HepG2 (cell line): Measurements from ENCODE around the gene MILR1. TPM values are rescaled to one million over a fixed set of nuclear protein-coding genes. Genes with fewer than 3 reads are reported as not detected.
A peak's percentile ranks its signal among the peaks of the same experiment; 100 is the strongest.

Source experiments
- GABPB1 ChIP-seq: IDR thresholded peaks from 2 replicates; pipeline ENCODE4 v1.6.1; 2016; ENCODE audit warnings: mild to moderate bottlenecking, missing genetic modification reagents, moderate library complexity, missing compliant biosample characterization
- HNF4G ChIP-seq, 2 experiments: sonication (generic) in 1 of 2; formaldehyde crosslinking in 1 of 2; IDR thresholded peaks; 2 replicates each; pipeline versions ENCODE4 v1.4.0 to v1.6.1; 2011 to 2020; ENCODE audit warnings: borderline replicate concordance in 2 of 2, low read depth in 2 of 2, mild to moderate bottlenecking in 2 of 2, low read length in 1 of 2, missing genetic modification reagents in 1 of 2, moderate library complexity in 1 of 2
- HOXA5 ChIP-seq: sonication (generic); formaldehyde crosslinking; IDR thresholded peaks from 2 replicates; pipeline ENCODE4 v1.4.0; 2020; ENCODE audit warnings: missing genetic modification reagents
- PRDM4 ChIP-seq: sonication (generic); formaldehyde crosslinking; IDR thresholded peaks from 2 replicates; pipeline ENCODE4 v1.9.0; 2021; ENCODE audit warnings: missing genetic modification reagents, borderline replicate concordance
- RARA ChIP-seq: IDR thresholded peaks from 2 replicates; pipeline ENCODE4 v1.6.1; 2016; ENCODE audit warnings: missing genetic modification reagents, missing compliant biosample characterization
- SMAD9 ChIP-seq: sonication (generic); formaldehyde crosslinking; IDR thresholded peaks from 2 replicates; pipeline ENCODE4 v1.5.1; 2020; ENCODE audit warnings: mild to moderate bottlenecking, missing genetic modification reagents
- STAG1 ChIP-seq: sonication (generic); formaldehyde crosslinking; IDR thresholded peaks from 2 replicates; pipeline ENCODE4 v1.4.0; 2020; ENCODE audit warnings: missing genetic modification reagents
- ZBTB33 ChIP-seq: sonication (generic); formaldehyde crosslinking; IDR thresholded peaks from 2 replicates; pipeline ENCODE4 v1.4.0; 2020; ENCODE audit warnings: missing genetic modification reagents
- ZNF530 ChIP-seq: sonication (generic); formaldehyde crosslinking; IDR thresholded peaks from 2 replicates; pipeline ENCODE4 v1.5.0; 2020; ENCODE audit warnings: low read depth, mild to moderate bottlenecking, missing genetic modification reagents
- ZNF83 ChIP-seq: sonication (generic); formaldehyde crosslinking; IDR thresholded peaks from 2 replicates; pipeline ENCODE4 v1.4.0; 2020; ENCODE audit warnings: missing genetic modification reagents, mild to moderate bottlenecking, borderline replicate concordance
- polyA plus RNA-seq, 8 experiments: library from polyadenylated mRNA; depleted of rRNA in 3 of 8; stranded (reverse) in 7 of 8; unstranded in 1 of 8; fragments of >200 nt; fragmentation: Illumina TruSeq in 4 of 8; extraction: Trizol in 4 of 8; gene quantifications; 2 replicates each; pipeline versions ENCODE4 v1.2.1 to v1.2.3, GENCODE V29; 2011 to 2016; ENCODE audit warnings: low read depth in 4 of 8, missing spikeins in 1 of 8, mixed read lengths in 1 of 8; ENCODE audit not compliant: insufficient read depth in 1 of 8
- total RNA-seq, 5 experiments: library from RNA; depleted of rRNA; stranded (reverse); fragments of >200 nt; fragmentation: Illumina TruSeq; extraction: Trizol; gene quantifications; 2 replicates each; pipeline ENCODE4 v1.2.3, GENCODE V29; 2016; ENCODE audit warnings: low read depth in 1 of 5
- TF ChIP-seq, protein P1 (sequence below), 2 experiments: IDR thresholded peaks; 2 replicates each; pipeline ENCODE4 v1.6.1; 2011 to 2012; ENCODE audit warnings: low read length in 2 of 2, borderline replicate concordance in 1 of 2, low read depth in 1 of 2, mild to moderate bottlenecking in 1 of 2, moderate library complexity in 1 of 2
- TF ChIP-seq, protein P2 (sequence below): sonication (generic); formaldehyde crosslinking; IDR thresholded peaks from 2 replicates; pipeline ENCODE4 v1.5.1; 2020; ENCODE audit warnings: mild to moderate bottlenecking, missing genetic modification reagents, borderline replicate concordance

The MILR1 gene
- total and polyA plus RNA-seq, 2 of the 13 experiments (the other 11 are each of a cell fraction or from before 2014, with no cell fraction given): 0.27 to 1.7 TPM

- TF ChIP-seq, protein P1, sequence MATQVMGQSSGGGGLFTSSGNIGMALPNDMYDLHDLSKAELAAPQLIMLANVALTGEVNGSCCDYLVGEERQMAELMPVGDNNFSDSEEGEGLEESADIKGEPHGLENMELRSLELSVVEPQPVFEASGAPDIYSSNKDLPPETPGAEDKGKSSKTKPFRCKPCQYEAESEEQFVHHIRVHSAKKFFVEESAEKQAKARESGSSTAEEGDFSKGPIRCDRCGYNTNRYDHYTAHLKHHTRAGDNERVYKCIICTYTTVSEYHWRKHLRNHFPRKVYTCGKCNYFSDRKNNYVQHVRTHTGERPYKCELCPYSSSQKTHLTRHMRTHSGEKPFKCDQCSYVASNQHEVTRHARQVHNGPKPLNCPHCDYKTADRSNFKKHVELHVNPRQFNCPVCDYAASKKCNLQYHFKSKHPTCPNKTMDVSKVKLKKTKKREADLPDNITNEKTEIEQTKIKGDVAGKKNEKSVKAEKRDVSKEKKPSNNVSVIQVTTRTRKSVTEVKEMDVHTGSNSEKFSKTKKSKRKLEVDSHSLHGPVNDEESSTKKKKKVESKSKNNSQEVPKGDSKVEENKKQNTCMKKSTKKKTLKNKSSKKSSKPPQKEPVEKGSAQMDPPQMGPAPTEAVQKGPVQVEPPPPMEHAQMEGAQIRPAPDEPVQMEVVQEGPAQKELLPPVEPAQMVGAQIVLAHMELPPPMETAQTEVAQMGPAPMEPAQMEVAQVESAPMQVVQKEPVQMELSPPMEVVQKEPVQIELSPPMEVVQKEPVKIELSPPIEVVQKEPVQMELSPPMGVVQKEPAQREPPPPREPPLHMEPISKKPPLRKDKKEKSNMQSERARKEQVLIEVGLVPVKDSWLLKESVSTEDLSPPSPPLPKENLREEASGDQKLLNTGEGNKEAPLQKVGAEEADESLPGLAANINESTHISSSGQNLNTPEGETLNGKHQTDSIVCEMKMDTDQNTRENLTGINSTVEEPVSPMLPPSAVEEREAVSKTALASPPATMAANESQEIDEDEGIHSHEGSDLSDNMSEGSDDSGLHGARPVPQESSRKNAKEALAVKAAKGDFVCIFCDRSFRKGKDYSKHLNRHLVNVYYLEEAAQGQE (IDR thresholded peaks at IDR 0.05; ENCODE audit: borderline replicate concordance in 1 of 2, low read depth in 1 of 2, low read length in 2 of 2): no peak; a peak in 1 of 4 replicates
- TF ChIP-seq, protein P2, sequence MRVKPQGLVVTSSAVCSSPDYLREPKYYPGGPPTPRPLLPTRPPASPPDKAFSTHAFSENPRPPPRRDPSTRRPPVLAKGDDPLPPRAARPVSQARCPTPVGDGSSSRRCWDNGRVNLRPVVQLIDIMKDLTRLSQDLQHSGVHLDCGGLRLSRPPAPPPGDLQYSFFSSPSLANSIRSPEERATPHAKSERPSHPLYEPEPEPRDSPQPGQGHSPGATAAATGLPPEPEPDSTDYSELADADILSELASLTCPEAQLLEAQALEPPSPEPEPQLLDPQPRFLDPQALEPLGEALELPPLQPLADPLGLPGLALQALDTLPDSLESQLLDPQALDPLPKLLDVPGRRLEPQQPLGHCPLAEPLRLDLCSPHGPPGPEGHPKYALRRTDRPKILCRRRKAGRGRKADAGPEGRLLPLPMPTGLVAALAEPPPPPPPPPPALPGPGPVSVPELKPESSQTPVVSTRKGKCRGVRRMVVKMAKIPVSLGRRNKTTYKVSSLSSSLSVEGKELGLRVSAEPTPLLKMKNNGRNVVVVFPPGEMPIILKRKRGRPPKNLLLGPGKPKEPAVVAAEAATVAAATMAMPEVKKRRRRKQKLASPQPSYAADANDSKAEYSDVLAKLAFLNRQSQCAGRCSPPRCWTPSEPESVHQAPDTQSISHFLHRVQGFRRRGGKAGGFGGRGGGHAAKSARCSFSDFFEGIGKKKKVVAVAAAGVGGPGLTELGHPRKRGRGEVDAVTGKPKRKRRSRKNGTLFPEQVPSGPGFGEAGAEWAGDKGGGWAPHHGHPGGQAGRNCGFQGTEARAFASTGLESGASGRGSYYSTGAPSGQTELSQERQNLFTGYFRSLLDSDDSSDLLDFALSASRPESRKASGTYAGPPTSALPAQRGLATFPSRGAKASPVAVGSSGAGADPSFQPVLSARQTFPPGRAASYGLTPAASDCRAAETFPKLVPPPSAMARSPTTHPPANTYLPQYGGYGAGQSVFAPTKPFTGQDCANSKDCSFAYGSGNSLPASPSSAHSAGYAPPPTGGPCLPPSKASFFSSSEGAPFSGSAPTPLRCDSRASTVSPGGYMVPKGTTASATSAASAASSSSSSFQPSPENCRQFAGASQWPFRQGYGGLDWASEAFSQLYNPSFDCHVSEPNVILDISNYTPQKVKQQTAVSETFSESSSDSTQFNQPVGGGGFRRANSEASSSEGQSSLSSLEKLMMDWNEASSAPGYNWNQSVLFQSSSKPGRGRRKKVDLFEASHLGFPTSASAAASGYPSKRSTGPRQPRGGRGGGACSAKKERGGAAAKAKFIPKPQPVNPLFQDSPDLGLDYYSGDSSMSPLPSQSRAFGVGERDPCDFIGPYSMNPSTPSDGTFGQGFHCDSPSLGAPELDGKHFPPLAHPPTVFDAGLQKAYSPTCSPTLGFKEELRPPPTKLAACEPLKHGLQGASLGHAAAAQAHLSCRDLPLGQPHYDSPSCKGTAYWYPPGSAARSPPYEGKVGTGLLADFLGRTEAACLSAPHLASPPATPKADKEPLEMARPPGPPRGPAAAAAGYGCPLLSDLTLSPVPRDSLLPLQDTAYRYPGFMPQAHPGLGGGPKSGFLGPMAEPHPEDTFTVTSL (CRISPR knock-in tag): no peak; the same call in 1 of the 2 replicates
- peak; percentile 85; the same call in 1 of the 2 replicates for TF ChIP-seq ZNF83 (CRISPR knock-in tag)
- TF ChIP-seq PRDM4: no peak
- TF ChIP-seq RARA (CRISPR knock-in tag): no peak; the same call in none of the 2 replicates
- TF ChIP-seq STAG1: no peak
- TF ChIP-seq ZBTB33: peak; percentile 14; the same call in 1 of the 2 replicates
- no peak; the same call in 1 of the 2 replicates for TF ChIP-seq HNF4G (IDR thresholded peaks at IDR 0.05; ENCODE audit: borderline replicate concordance, low read depth, low read length)
- TF ChIP-seq HNF4G (CRISPR knock-in tag; IDR thresholded peaks at IDR 0.05; ENCODE audit: borderline replicate concordance, low read depth): peak; percentile 46
- TF ChIP-seq SMAD9 (CRISPR knock-in tag): peak; percentile 5; the same call in 1 of the 2 replicates
- TF ChIP-seq ZNF530 (CRISPR knock-in tag): no peak
- 0 out of 2 replicates have a peak, but pooled peaks have one; percentile 74 for TF ChIP-seq HOXA5 (CRISPR knock-in tag)
- peak; percentile 95 for TF ChIP-seq GABPB1 (CRISPR knock-in tag)
Measured at GRCh38 chr17:64506576-64507412, 57.9 kb downstream of the MILR1 start, which contains the start of gene CEP95 (continued).
